Urinary bladder (tissue), 4 donors: ENCODE data around the gene ANKMY2. TPM values are rescaled to one million over a fixed set of nuclear protein-coding genes. Genes with fewer than 3 reads are reported as not detected.
A peak's percentile ranks its signal among the peaks of the same experiment; 100 is the strongest.
"Not testable (repeated sequence)": the region's sequence is repeated elsewhere in the genome, so short reads cannot be mapped to it uniquely, and the experiment has no call there.

Experiments
- DNase-seq: peaks from one replicate; pipeline ENCODE4 v3.0.0-alpha.2; 2015; ENCODE audit errors: extremely low spot score
- H3K27ac ChIP-seq: one replicate; pipeline ENCODE4 v1.5.1; 2013; ENCODE audit warnings: low read depth, mild to moderate bottlenecking, moderate library complexity
- H3K36me3 ChIP-seq: one replicate; pipeline ENCODE4 v1.6.1; 2013; ENCODE audit warnings: mild to moderate bottlenecking, moderate library complexity; ENCODE audit not compliant: insufficient read depth
- H3K4me1 ChIP-seq: one replicate; pipeline ENCODE4 v1.6.1; 2013; ENCODE audit warnings: mild to moderate bottlenecking, moderate library complexity; ENCODE audit not compliant: insufficient read depth
- H3K4me3 ChIP-seq: one replicate; pipeline ENCODE4 v1.5.1; 2013; ENCODE audit warnings: low read depth, low read length
- WGBS: extraction: QIAGEN DNeasy Blood & Tissue Kit; methylation state at CpG from one replicate; pipeline ENCODE4 v1.1.7; 2013; 5-methylcytosine and 5-hydroxymethylcytosine counted together
- polyA plus RNA-seq: library from polyadenylated mRNA; stranded (reverse); fragments of 200-250 nt; gene quantifications from one replicate; pipeline ENCODE4 v1.2.3, GENCODE V29; 2013
- total RNA-seq: library from RNA; depleted of rRNA; stranded (reverse); fragments of >200 nt; gene quantifications from one replicate; pipeline ENCODE4 v1.2.3, GENCODE V29; 2014
- donor health status: healthy with polysubstance abuse.
- donor health status: healthy.

ANKMY2 gene
- total and polyA plus RNA-seq, 2 donors = 20.6 to 53.1 TPM

GRCh38 chr7:16630654-16631053, 14.9 kb downstream of the ANKMY2 start:
- no peak for DNase-seq
- WGBS = 87% methylated on average over 1 of the region's 1 CpG
- Histone ChIP-seq H3K4me1 (no peaks in the 10 kb centered on the region), H3K4me3 (no peak overlapping the region), H3K36me3 (no peaks in the 10 kb centered on the region), H3K27ac (no peak overlapping the region)

- DNase-seq = no peak
- Histone ChIP-seq H3K27ac (no peak overlapping the region), H3K36me3 (peaks cover 2% of the 10 kb centered on the region), H3K4me3 (no peak overlapping the region), H3K4me1 (no peaks in the 10 kb centered on the region)
- WGBS = 46% methylated on average over 2 of the region's 2 CpGs
These were observed 18.3 kb downstream of the ANKMY2 start for GRCh38 chr7:16627236-16627635.

GRCh38 chr7:16626388-16626787, 19.2 kb downstream of the ANKMY2 start:
- DNase-seq = no peak
- Histone ChIP-seq H3K4me3 (no peak overlapping the region), H3K36me3 (peaks cover 2% of the 10 kb centered on the region), H3K4me1 (no peaks in the 10 kb centered on the region), H3K27ac (no peak overlapping the region)
- 74% methylated on average over 2 of the region's 2 CpGs for WGBS

GRCh38 chr7:16619979-16620408, 25.6 kb downstream of the ANKMY2 start:
- Histone ChIP-seq H3K4me3 (no peak overlapping the region), H3K27ac (no peak overlapping the region), H3K4me1 (no peaks in the 10 kb centered on the region), H3K36me3 (peaks cover 8% of the 10 kb centered on the region)
- DNase-seq = no peak
- WGBS = 95% methylated on average over 2 of the region's 2 CpGs

GRCh38 chr7:16616542-16616941, 29.0 kb downstream of the ANKMY2 start:
- no peak for DNase-seq
- Histone ChIP-seq H3K4me3 (no peak overlapping the region), H3K36me3 (peaks cover 5% of the 10 kb centered on the region), H3K4me1 (no peaks in the 10 kb centered on the region), H3K27ac (no peak overlapping the region)
- WGBS = 81% methylated on average over 18 of the region's 18 CpGs

GRCh38 chr7:16616122-16616521, 29.4 kb downstream of the ANKMY2 start:
- peaks cover 5% of the 10 kb centered on the region for H3K36me3 ChIP-seq
- 47% methylated on average over 4 of the region's 4 CpGs for WGBS

GRCh38 chr7:16615228-16615627, 30.3 kb downstream of the ANKMY2 start:
- Histone ChIP-seq H3K4me1 (no peaks in the 10 kb centered on the region), H3K4me3 (no peak overlapping the region), H3K36me3 (peaks cover 5% of the 10 kb centered on the region), H3K27ac (peak overlapping the region; percentile 56)
- DNase-seq = no peak
- WGBS = 55% methylated on average over 5 of the region's 5 CpGs

More at GRCh38 chr7:16616122-16616521, 29.4 kb downstream of the ANKMY2 start:
- H3K27ac ChIP-seq = no peak overlapping the region
- no peak overlapping the region for H3K4me3 ChIP-seq
- H3K4me1 ChIP-seq = no peaks in the 10 kb centered on the region
- DNase-seq = no peak

GRCh38 chr7:16611711-16612110, 33.8 kb downstream of the ANKMY2 start:
- Histone ChIP-seq H3K4me1 (no peaks in the 10 kb centered on the region), H3K36me3 (peaks cover 2% of the 10 kb centered on the region), H3K4me3 (no peak overlapping the region), H3K27ac (no peak overlapping the region)
- 94% methylated on average over 2 of the region's 2 CpGs for WGBS
- DNase-seq = no peak

GRCh38 chr7:16609842-16610450, 35.6 kb downstream of the ANKMY2 start:
- no peak overlapping the region for H3K27ac ChIP-seq
- no peaks in the 10 kb centered on the region for H3K36me3 ChIP-seq
- WGBS = 79% methylated on average over 4 of the region's 4 CpGs
- no peak overlapping the region for H3K4me3 ChIP-seq
- H3K4me1 ChIP-seq = no peaks in the 10 kb centered on the region
- no peak for DNase-seq

GRCh38 chr7:16606704-16607103, 38.9 kb downstream of the ANKMY2 start:
- 50% methylated on average over 3 of the region's 3 CpGs for WGBS
- H3K4me3 ChIP-seq = no peak overlapping the region
- peaks cover 4% of the 10 kb centered on the region for H3K36me3 ChIP-seq
- no peak overlapping the region for H3K27ac ChIP-seq
- DNase-seq = no peak
- H3K4me1 ChIP-seq = no peaks in the 10 kb centered on the region

- WGBS = 96% methylated on average over 3 of the region's 3 CpGs
- H3K4me1 ChIP-seq = no peaks in the 10 kb centered on the region
- no peak overlapping the region for H3K4me3 ChIP-seq
- no peak for DNase-seq
- H3K27ac ChIP-seq = no peak overlapping the region
- H3K36me3 ChIP-seq = peaks cover 10% of the 10 kb centered on the region
These were observed 41.5 kb downstream of the ANKMY2 start for GRCh38 chr7:16604054-16604453.

GRCh38 chr7:16603633-16604032, 41.9 kb downstream of the ANKMY2 start:
- H3K4me1 ChIP-seq = no peaks in the 10 kb centered on the region
- H3K4me3 ChIP-seq = no peak overlapping the region
- DNase-seq = no peak
- H3K27ac ChIP-seq = no peak overlapping the region
- H3K36me3 ChIP-seq = peaks cover 10% of the 10 kb centered on the region

- 82% methylated on average over 7 of the region's 7 CpGs for WGBS
These were observed 45.7 kb downstream of the ANKMY2 start for GRCh38 chr7:16599860-16600259.

GRCh38 chr7:16598015-16598414, 47.5 kb downstream of the ANKMY2 start:
- peaks cover 6% of the 10 kb centered on the region for H3K36me3 ChIP-seq
- WGBS = 58% methylated on average over 4 of the region's 4 CpGs
- no peak overlapping the region for H3K4me3 ChIP-seq
- no peaks in the 10 kb centered on the region for H3K4me1 ChIP-seq
- no peak overlapping the region for H3K27ac ChIP-seq
- DNase-seq = no peak

More at GRCh38 chr7:16599860-16600259, 45.7 kb downstream of the ANKMY2 start:
- Histone ChIP-seq H3K27ac (no peak overlapping the region), H3K4me3 (no peak overlapping the region), H3K36me3 (peaks cover 10% of the 10 kb centered on the region), H3K4me1 (no peaks in the 10 kb centered on the region)
- no peak for DNase-seq

- not testable (repeated sequence) for H3K36me3 ChIP-seq, H3K27ac ChIP-seq, H3K4me1 ChIP-seq, H3K4me3 ChIP-seq, DNase-seq
- WGBS = 61% methylated on average over 4 of the region's 4 CpGs
These were observed 50.0 kb downstream of the ANKMY2 start for GRCh38 chr7:16595596-16595995.
